OCI-LY1 (cell line): ENCODE data around the gene PPP1R7.

Experiments
- H2AFZ ChIP-seq: fragments of 200-600 bp; sonication (generic), shearing (Covaris generic); 2 replicates; pipeline ENCODE4 v1.6.0; 2014; ENCODE audit warnings: antibody characterized with exemption, mild to moderate bottlenecking, low read length
- H3F3A ChIP-seq: fragments of 200-600 bp; sonication (generic), shearing (Covaris generic); 2 replicates; pipeline ENCODE4 v1.6.0; 2014; ENCODE audit warnings: mild to moderate bottlenecking, antibody characterized with exemption, low read length, moderate library complexity; ENCODE audit not compliant: insufficient read depth
- H3K27ac ChIP-seq: fragments of 200-600 bp; sonication (generic); 2 replicates; pipeline ENCODE4 v1.5.1; 2014; ENCODE audit warnings: low read length, mixed run types, mild to moderate bottlenecking, low read depth; ENCODE audit not compliant: poor library complexity, severe bottlenecking
- H3K27me3 ChIP-seq: fragments of 200-600 bp; sonication (generic); 2 replicates; pipeline ENCODE4 v1.6.0; 2014; ENCODE audit warnings: antibody characterized with exemption, mild to moderate bottlenecking, low read length, moderate library complexity; ENCODE audit not compliant: insufficient read depth
- H3K36me3 ChIP-seq: fragments of 200-600 bp; sonication (generic); 2 replicates; pipeline ENCODE4 v1.6.1; 2014; ENCODE audit warnings: mild to moderate bottlenecking, antibody characterized with exemption, low read length, moderate library complexity, mixed read lengths; ENCODE audit not compliant: insufficient read depth
- H3K4me1 ChIP-seq: fragments of 200-600 bp; sonication (generic); 2 replicates; pipeline ENCODE4 v1.5.1; 2014; ENCODE audit warnings: mild to moderate bottlenecking, low read length, moderate library complexity; ENCODE audit not compliant: insufficient read depth, severe bottlenecking
- H3K4me2 ChIP-seq: fragments of 200-600 bp; sonication (generic), shearing (Covaris generic); 2 replicates; pipeline ENCODE4 v1.6.1; 2014; ENCODE audit warnings: low read length
- H3K4me3 ChIP-seq: fragments of 200-600 bp; sonication (generic); 2 replicates; pipeline ENCODE4 v1.5.1; 2014; ENCODE audit warnings: low read length, low read depth, mild to moderate bottlenecking, mixed read lengths; ENCODE audit not compliant: poor library complexity, severe bottlenecking
- H3K79me2 ChIP-seq: fragments of 200-600 bp; shearing (Covaris generic); 2 replicates; pipeline ENCODE4 v1.6.1; 2016; ENCODE audit warnings: mixed run types, low read length, mixed read lengths; ENCODE audit not compliant: insufficient read depth
- H3K9ac ChIP-seq: fragments of 200-600 bp; sonication (generic), shearing (Covaris generic); 2 replicates; pipeline ENCODE4 v1.6.1; 2014; ENCODE audit warnings: mild to moderate bottlenecking, low read length, mixed read lengths
- H3K9me2 ChIP-seq: fragments of 200-600 bp; sonication (generic), shearing (Covaris generic); 2 replicates; pipeline ENCODE4 v1.6.1; 2014; ENCODE audit warnings: low read depth, mild to moderate bottlenecking, low read length, mixed read lengths
- H3K9me3 ChIP-seq: fragments of 200-600 bp; shearing (Covaris generic); 2 replicates; pipeline ENCODE4 v1.6.1; 2014; ENCODE audit warnings: low read length, mixed read lengths
- H4K20me1 ChIP-seq: fragments of 200-600 bp; sonication (generic), shearing (Covaris generic); 2 replicates; pipeline ENCODE4 v1.6.0; 2016; ENCODE audit warnings: mild to moderate bottlenecking, low read length; ENCODE audit not compliant: insufficient read depth
- CTCF ChIP-seq: fragments of 200-600 bp; sonication (generic), shearing (Covaris generic); IDR thresholded peaks from 2 replicates; pipeline ENCODE4 v1.5.1; 2017; ENCODE audit warnings: mild to moderate bottlenecking, antibody characterized with exemption, low read length, moderate library complexity, mixed read lengths
- EZH2 ChIP-seq: fragments of 200-600 bp; sonication (generic), shearing (Covaris generic); IDR thresholded peaks from 2 replicates; pipeline ENCODE4 v1.8.0; 2017; ENCODE audit warnings: borderline replicate concordance, mixed run types, mild to moderate bottlenecking, antibody characterized with exemption, low read length, moderate library complexity, mixed read lengths

PPP1R7 gene

DNA sequence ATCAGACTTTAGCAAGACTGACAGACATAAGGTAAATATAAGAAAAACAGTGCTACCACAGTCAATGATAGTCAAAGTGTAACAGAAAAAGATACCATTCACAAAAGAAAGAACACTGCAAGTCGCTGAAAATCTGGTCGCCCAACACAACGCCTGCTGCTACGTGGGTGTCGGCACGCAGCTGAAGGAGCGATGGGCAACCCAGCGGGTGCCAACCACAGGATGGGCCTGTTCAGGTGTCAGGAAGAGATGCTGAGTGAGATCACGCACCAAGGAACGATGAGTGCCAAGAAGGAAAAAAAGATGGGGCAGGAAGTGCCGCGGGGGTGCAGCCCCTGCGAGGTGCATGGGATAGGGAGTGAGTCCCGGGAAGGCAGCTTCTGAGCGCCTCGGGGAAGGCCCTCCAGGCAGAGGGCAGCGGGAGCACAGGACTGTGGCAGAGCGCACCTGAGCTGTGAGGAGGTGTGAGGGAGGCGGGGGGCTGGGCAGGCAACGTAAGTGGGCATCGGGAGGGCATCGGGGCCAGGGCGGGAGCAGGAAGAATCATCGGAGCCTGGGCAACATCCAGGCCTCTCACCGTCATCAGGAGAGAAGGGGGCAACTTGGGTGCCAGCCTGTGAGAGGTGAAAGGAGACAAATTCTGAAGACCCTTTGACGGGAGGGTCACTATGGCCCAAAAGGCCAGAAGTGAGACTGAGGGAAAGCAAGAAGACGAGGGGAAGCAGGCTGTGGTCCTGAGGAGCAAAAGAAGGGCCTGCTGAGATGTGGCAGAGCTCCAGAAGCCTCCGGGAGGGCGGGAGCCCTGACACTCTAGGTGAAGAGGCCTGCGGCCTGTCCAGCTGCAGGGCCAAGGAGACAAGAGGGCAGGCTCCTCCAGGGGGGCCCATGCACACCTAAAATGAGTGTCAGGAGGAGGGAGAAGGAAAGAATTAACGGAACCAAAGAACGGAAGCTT is 33.4 kb upstream of the PPP1R7 start:
- no peaks in the 10 kb centered on the region for H4K20me1 ChIP-seq
- peaks cover 10% of the 10 kb centered on the region for H3K4me1 ChIP-seq
- H2AFZ ChIP-seq: no peak overlapping the region
- no peaks in the 10 kb centered on the region for H3K9me2 ChIP-seq
- peaks cover 46% of the 10 kb centered on the region for H3K36me3 ChIP-seq
- no peaks in the 10 kb centered on the region for H3K9me3 ChIP-seq
- H3K9ac ChIP-seq: no peak overlapping the region
- H3K27me3 ChIP-seq: no peaks in the 10 kb centered on the region
- H3K4me2 ChIP-seq: no peak overlapping the region
- no peak for TF ChIP-seq CTCF
- no peak for TF ChIP-seq EZH2
- H3K79me2 ChIP-seq: no peaks in the 10 kb centered on the region
- peaks cover 4% of the 10 kb centered on the region; the same call in 1 of the 2 replicates for H3F3A ChIP-seq
- no peak overlapping the region for H3K27ac ChIP-seq
- no peak overlapping the region for H3K4me3 ChIP-seq

- Histone ChIP-seq H3K4me2 (no peak overlapping the region), H3K27ac (no peak overlapping the region), H3K9me3 (no peaks in the 10 kb centered on the region), H3K4me3 (no peak overlapping the region), H2AFZ (no peak overlapping the region), H3K9me2 (no peaks in the 10 kb centered on the region), H3K27me3 (no peaks in the 10 kb centered on the region), H3K4me1 (no peaks in the 10 kb centered on the region), H3K36me3 (peaks cover 48% of the 10 kb centered on the region), H3K79me2 (no peaks in the 10 kb centered on the region), H3K9ac (no peak overlapping the region), H4K20me1 (no peaks in the 10 kb centered on the region), H3F3A (peaks cover 4% of the 10 kb centered on the region; the same call in 1 of the 2 replicates)
- TF ChIP-seq EZH2: no peak
- TF ChIP-seq CTCF: no peak
Measured at GRCh38 chr2:241118737-241119505, 31.3 kb upstream of the PPP1R7 start.

- no peaks in the 10 kb centered on the region for H3K4me1 ChIP-seq
- no peaks in the 10 kb centered on the region for H3F3A ChIP-seq
- H3K9me3 ChIP-seq: no peaks in the 10 kb centered on the region
- H3K27me3 ChIP-seq: no peaks in the 10 kb centered on the region
- H3K36me3 ChIP-seq: peaks cover 39% of the 10 kb centered on the region
- H2AFZ ChIP-seq: no peak overlapping the region
- H4K20me1 ChIP-seq: no peaks in the 10 kb centered on the region
- TF ChIP-seq CTCF (no peak), EZH2 (no peak)
- no peak overlapping the region for H3K9ac ChIP-seq
- H3K79me2 ChIP-seq: no peaks in the 10 kb centered on the region
- no peak overlapping the region for H3K4me3 ChIP-seq
- H3K4me2 ChIP-seq: no peak overlapping the region
- H3K9me2 ChIP-seq: no peaks in the 10 kb centered on the region
- H3K27ac ChIP-seq: no peak overlapping the region
Measured at GRCh38 chr2:241120440-241120839, 29.8 kb upstream of the PPP1R7 start.
